Measurements from ENCODE around the gene SGMS1. TPM values are rescaled to one million over a fixed set of nuclear protein-coding genes. Genes with fewer than 3 reads are reported as not detected.

Gene SGMS1
- polyA plus RNA-seq, 1 of the 3 experiments (the other 2 are of a cell fraction) = 6.3 TPM

- Histone ChIP-seq H3K9me2 (no peaks in the 10 kb centered on the region), H3K27ac (ENCODE audit: low read depth in 2 of 2, low read length in 1 of 2) (no peak overlapping the region), H3K79me2 (ENCODE audit: insufficient read depth) (no peaks in the 10 kb centered on the region; the same call in 1 of the 2 replicates), H3K9me3 (no peaks in the 10 kb centered on the region), H3K4me1 (ENCODE audit: control insufficient read depth in 1 of 2, insufficient read depth in 2 of 2, low read depth in 1 of 2, low read length in 1 of 2) (peaks cover 0 to 3% of the 10 kb centered on the region in 2 experiments; a peak in 1 of 4 replicates), H3K9ac (no peak overlapping the region), H4K20me1 (ENCODE audit: insufficient read depth) (no peaks in the 10 kb centered on the region), H2AFZ (ENCODE audit: low read depth) (no peak overlapping the region), H3K27me3 (ENCODE audit: insufficient read depth) (no peaks in the 10 kb centered on the region), H3K4me2 (no peak overlapping the region), H3K36me3 (replicated peaks in 1 of 2; ENCODE audit: control insufficient read depth in 1 of 2, insufficient read depth in 2 of 2, low read length in 1 of 2) (no peaks in the 10 kb centered on the region), H3F3A (replicated peaks; ENCODE audit: insufficient read depth) (no peaks in the 10 kb centered on the region), H3K4me3 (ENCODE audit: low read depth in 2 of 2, low read length in 1 of 2) (no peak overlapping the region)
- WGBS (ENCODE audit: low lambda C conversion rate) = 100% methylated on average over 1 of the region's 1 CpG
- TF ChIP-seq NFIC (IDR thresholded peaks at IDR 0.05; ENCODE audit: borderline replicate concordance) (no peak), ELF1 (IDR thresholded peaks at IDR 0.05) (no peak), REST (IDR thresholded peaks at IDR 0.05; ENCODE audit: low read depth, low read length) (no peak), EP300 (IDR thresholded peaks at IDR 0.05; ENCODE audit: borderline replicate concordance in 1 of 2, low read depth in 1 of 2, low read length in 1 of 2) (no peak), JUND (IDR thresholded peaks at IDR 0.05) (no peak), MAX (IDR thresholded peaks at IDR 0.05; ENCODE audit: low read depth) (no peak), MEF2A (IDR thresholded peaks at IDR 0.05; ENCODE audit: borderline replicate concordance, low read depth) (no peak), USF2 (IDR thresholded peaks at IDR 0.05; ENCODE audit: borderline replicate concordance, low read depth, low read length) (no peak), TCF12 (IDR thresholded peaks at IDR 0.05) (no peak), RCOR1 (IDR thresholded peaks at IDR 0.05; ENCODE audit: low read length) (no peak), NRF1 (IDR thresholded peaks at IDR 0.05; ENCODE audit: low read depth, low read length) (no peak), YY1 (IDR thresholded peaks at IDR 0.05; ENCODE audit: low read depth) (no peak), GABPA (IDR thresholded peaks at IDR 0.05; ENCODE audit: low read depth) (no peak), RAD21 (IDR thresholded peaks at IDR 0.05; ENCODE audit: low read length) (no peak)
- TF ChIP-seq, protein P1, sequence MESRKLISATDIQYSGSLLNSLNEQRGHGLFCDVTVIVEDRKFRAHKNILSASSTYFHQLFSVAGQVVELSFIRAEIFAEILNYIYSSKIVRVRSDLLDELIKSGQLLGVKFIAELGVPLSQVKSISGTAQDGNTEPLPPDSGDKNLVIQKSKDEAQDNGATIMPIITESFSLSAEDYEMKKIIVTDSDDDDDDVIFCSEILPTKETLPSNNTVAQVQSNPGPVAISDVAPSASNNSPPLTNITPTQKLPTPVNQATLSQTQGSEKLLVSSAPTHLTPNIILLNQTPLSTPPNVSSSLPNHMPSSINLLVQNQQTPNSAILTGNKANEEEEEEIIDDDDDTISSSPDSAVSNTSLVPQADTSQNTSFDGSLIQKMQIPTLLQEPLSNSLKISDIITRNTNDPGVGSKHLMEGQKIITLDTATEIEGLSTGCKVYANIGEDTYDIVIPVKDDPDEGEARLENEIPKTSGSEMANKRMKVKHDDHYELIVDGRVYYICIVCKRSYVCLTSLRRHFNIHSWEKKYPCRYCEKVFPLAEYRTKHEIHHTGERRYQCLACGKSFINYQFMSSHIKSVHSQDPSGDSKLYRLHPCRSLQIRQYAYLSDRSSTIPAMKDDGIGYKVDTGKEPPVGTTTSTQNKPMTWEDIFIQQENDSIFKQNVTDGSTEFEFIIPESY (IDR thresholded peaks at IDR 0.05; ENCODE audit: borderline replicate concordance, low read depth) = no peak
- TF ChIP-seq, protein P2, sequence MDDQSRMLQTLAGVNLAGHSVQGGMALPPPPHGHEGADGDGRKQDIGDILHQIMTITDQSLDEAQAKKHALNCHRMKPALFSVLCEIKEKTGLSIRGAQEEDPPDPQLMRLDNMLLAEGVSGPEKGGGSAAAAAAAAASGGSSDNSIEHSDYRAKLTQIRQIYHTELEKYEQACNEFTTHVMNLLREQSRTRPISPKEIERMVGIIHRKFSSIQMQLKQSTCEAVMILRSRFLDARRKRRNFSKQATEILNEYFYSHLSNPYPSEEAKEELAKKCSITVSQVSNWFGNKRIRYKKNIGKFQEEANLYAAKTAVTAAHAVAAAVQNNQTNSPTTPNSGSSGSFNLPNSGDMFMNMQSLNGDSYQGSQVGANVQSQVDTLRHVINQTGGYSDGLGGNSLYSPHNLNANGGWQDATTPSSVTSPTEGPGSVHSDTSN (IDR thresholded peaks at IDR 0.05) = no peak
- no peak for DNase-seq
- CTCF ChIA-PET = interaction anchor here (0.9 to 1.3 kb wide), 3 partner anchors 10 to 137 kb away, joined by 3 read pairs; no protein-coding TSS in a partner anchor
- POLR2A ChIA-PET = no interaction called here
Observed at GRCh38 chr10:50504389-50504788, 119.4 kb downstream of the SGMS1 start.
